ENCODE results near the gene OR4D11. TPM values are rescaled to one million over a fixed set of nuclear protein-coding genes. Genes with fewer than 3 reads are reported as not detected.
A peak's percentile ranks its signal among the peaks of the same experiment; 100 is the strongest.

OR4D11 gene
- total RNA-seq, 1 donor from 2014 or later: 15.6 TPM

- DNase-seq (ENCODE audit: low spot score): peak; percentile 76
These were observed 44.4 kb downstream of the OR4D11 start for GRCh38 chr11:59547605-59548308.

DNA sequence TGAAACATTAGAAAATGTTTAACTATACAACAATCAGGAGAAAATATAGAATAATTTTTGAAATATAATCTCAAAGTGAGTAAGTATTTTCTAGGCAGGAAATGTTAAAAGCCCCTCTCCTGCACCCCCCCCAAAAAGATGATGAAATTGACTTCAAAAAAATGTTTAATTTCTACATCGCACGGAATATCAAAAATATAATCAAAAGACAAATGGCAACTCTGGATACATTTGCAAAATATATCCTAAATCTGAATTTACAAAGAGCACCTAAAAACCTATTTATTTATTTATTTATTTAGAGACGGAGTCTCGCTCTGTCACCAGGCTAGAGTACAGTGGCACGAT lies 44.9 kb downstream of the OR4D11 start:
- DNase-seq (ENCODE audit: low spot score): no peak

DNA sequence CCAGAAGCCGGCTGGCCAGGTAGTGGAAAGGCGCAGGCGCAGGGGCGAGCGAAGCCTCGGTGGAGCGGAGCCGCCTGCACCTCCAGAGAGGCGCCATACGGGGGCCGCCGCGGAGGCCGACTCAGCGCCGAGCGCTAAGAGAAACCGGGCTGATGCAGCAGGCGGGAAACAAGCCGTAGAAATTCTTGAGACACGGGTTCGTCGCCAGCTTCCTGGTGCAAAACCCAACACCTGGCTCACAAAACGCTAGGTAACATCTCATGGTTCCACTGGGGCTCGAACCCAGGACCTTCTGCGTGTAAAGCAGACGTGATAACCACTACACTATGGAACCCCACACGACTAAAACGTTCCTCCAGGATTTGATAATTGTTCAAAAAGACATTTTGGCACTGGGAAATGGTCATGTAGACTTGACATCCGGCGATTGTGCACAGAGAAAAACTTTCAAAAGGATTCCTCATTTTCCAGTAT lies 47.0 kb downstream of the OR4D11 start:
- DNase-seq (ENCODE audit: low spot score): peak; percentile 93

- DNase-seq (ENCODE audit: low spot score): peak; percentile 93
These were observed 47.7 kb downstream of the OR4D11 start for GRCh38 chr11:59550842-59551658.

DNA sequence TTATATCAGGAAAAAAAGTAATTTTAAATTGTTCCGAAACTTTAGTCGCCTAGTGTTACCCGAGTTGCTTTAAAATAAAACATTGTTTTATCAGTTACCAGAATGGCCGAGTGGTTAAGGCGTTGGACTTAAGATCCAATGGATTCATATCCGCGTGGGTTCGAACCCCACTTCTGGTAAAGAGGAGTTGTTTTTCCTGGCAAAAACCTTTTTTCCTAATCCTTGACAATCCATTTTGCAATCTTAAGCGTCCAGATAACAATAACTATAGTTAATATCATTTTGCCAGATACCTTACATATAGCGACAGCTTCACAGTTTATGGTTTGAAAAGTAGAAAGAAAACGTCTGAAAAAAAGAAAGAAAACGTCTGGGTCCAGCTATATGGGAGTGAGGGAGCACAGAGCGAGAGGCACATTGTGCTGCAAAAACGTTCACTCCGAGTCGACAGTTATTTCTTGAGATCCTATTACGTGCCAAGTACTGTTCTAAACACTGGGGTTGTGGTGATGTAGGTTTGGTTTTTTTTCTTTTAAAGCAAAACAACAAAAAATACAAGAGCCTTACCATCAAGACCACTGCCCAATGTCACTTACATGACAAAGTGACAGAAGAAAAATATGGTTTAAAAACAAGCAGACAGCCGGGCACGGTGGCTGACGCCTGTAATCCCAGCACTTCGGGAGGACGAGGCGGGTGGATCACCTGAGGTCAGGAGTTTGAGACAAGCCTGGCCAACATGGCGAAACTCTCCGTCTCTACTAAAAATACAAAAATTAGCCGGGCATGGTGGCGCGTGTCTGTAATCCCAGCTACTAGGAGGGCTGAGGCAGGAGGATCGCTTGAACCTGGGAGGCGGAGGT lies 48.5 kb downstream of the OR4D11 start:
- DNase-seq (ENCODE audit: low spot score): peak; percentile 80

DNA sequence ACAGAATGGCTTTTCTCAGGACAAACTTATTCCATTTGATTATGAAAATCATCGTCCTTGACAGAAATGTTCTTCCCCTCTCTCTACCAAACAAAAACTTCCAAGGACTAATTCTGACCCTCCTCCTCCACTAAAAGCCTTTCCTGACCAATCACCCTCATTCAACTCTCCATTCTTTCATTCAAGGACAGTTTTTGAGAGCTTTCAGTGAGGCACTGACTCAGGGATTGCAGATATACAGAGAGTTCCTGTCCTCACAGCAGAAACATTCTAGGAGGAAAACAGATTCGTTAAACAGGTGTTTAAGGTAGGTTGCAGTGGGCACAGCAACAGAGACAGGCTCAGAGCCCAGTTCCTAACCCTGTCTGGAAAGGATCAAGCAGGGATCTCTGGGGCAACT lies 49.5 kb downstream of the OR4D11 start:
- no peak for DNase-seq (ENCODE audit: low spot score)

- no peak for DNase-seq (ENCODE audit: low spot score)
These were observed 49.9 kb downstream of the OR4D11 start for GRCh38 chr11:59553323-59553722.

Other genes starting within 250 kb of the OR4D11 start
- gene OR5AN1, start 144.7 kb upstream of the OR4D11 start, total RNA-seq (ENCODE audit: insufficient read depth, low replicate concordance): 7.7 TPM
- gene OR5A2, start 77.2 kb upstream of the OR4D11 start, total RNA-seq (ENCODE audit: insufficient read depth, low replicate concordance): 4.3 TPM
- 2.2 TPM for gene OR5A1, start 67.1 kb upstream of the OR4D11 start, total RNA-seq (ENCODE audit: insufficient read depth, low replicate concordance)
- 0.96 TPM for gene OR4D6, start 46.6 kb upstream of the OR4D11 start, total RNA-seq (ENCODE audit: insufficient read depth, low replicate concordance)
- 1.2 TPM for gene OR4D10, start 30.3 kb upstream of the OR4D11 start, total RNA-seq (ENCODE audit: insufficient read depth, low replicate concordance)
- gene OR4D9, start 8.0 kb downstream of the OR4D11 start, total RNA-seq (ENCODE audit: insufficient read depth, low replicate concordance): 3.4 TPM
- 38.5 TPM for gene OSBP, start 112.2 kb downstream of the OR4D11 start, total RNA-seq (ENCODE audit: insufficient read depth, low replicate concordance)
- gene PATL1, start 165.5 kb downstream of the OR4D11 start, total RNA-seq (ENCODE audit: insufficient read depth, low replicate concordance): 4.6 TPM
- gene OR10V1, start 210.3 kb downstream of the OR4D11 start, total RNA-seq (ENCODE audit: insufficient read depth, low replicate concordance): 7.9 TPM